Endothelial cell of umbilical vein (primary cell): Measurements from ENCODE around the gene TAF1A. TPM values are rescaled to one million over a fixed set of nuclear protein-coding genes. Genes with fewer than 3 reads are reported as not detected.

Experiments used
- BruUV-seq: library from RNA; stranded (reverse); fragments of 400-500 nt; replicated peaks from 2 replicates; lab custom pipeline; 2021; lab: Mats Ljungman, UMichigan
- CTCF ChIA-PET: fragments of 300-600, 350-600 bp; sonication (Branson Sonifier 250); formaldehyde crosslinking; loops from one replicate; lab custom pipeline; 2021; ENCODE audit warnings: antibody characterized with exemption, inconsistent platforms; lab: Charles Lee
- POLR2A ChIA-PET: fragments of 300-600, 350-600 bp; sonication (Branson Sonifier 250); formaldehyde crosslinking; loops from one replicate; lab custom pipeline; 2021; ENCODE audit warnings: antibody characterized with exemption, inconsistent platforms; lab: Charles Lee
- DNase-seq: peaks from one replicate; pipeline ENCODE4 v3.0.0-alpha.2; 2011; ENCODE audit warnings: low read depth, low spot score
- FAIRE-seq: peaks from 2 replicates; lab custom pipeline; 2011; peaks lifted over from hg19 to GRCh38; lab: Jason Lieb, UNC
- H2AFZ ChIP-seq: 2 replicates; pipeline ENCODE4 v1.6.0; 2012; ENCODE audit warnings: low read depth, low read length, control low read depth, inconsistent platforms
- H3K27ac ChIP-seq: 2 replicates; pipeline ENCODE4 v1.5.1; 2011; ENCODE audit warnings: low read depth, mild to moderate bottlenecking, control low read depth, low read length, moderate library complexity; ENCODE audit not compliant: insufficient read depth
- H3K27me3 ChIP-seq, 2 experiments: 2 replicates each; pipeline versions ENCODE4 v1.6.0 to v1.6.1; 2011; ENCODE audit warnings: low read length in 2 of 2, mixed read lengths in 1 of 2; ENCODE audit not compliant: control insufficient read depth in 2 of 2, insufficient read depth in 2 of 2
- H3K36me3 ChIP-seq, 2 experiments: 2 replicates in 1 of 2; 3 replicates in 1 of 2; pipeline ENCODE4 v1.5.1; 2011; ENCODE audit warnings: low read length in 2 of 2, mild to moderate bottlenecking in 1 of 2, moderate library complexity in 1 of 2; ENCODE audit not compliant: control insufficient read depth in 2 of 2, insufficient read depth in 2 of 2; ENCODE audit errors: extremely low read depth in 1 of 2
- H3K4me1 ChIP-seq: 3 replicates; pipeline ENCODE4 v1.5.1; 2011; ENCODE audit warnings: mild to moderate bottlenecking, low read length; ENCODE audit not compliant: control insufficient read depth, insufficient read depth; ENCODE audit errors: extremely low read depth
- H3K4me2 ChIP-seq: 2 replicates; pipeline ENCODE4 v1.6.1; 2011; ENCODE audit warnings: low read length, control low read depth, mixed read lengths; ENCODE audit not compliant: insufficient read depth
- H3K4me3 ChIP-seq, 3 experiments: fragments of 200-600 bp in 1 of 3; sonication (generic), shearing (Covaris generic) in 1 of 3; replicated peaks in 1 of 3; 2 replicates each; pipeline ENCODE4 v1.5.1; 2011 to 2016; ENCODE audit warnings: control low read depth in 3 of 3, low read length in 3 of 3, mild to moderate bottlenecking in 2 of 3, inconsistent platforms in 1 of 3, low read depth in 1 of 3, moderate library complexity in 1 of 3; ENCODE audit not compliant: insufficient read depth in 1 of 3
- H3K79me2 ChIP-seq: 2 replicates; pipeline ENCODE4 v1.6.0; 2012; ENCODE audit warnings: low read length, inconsistent platforms; ENCODE audit not compliant: control insufficient read depth, insufficient read depth
- H3K9ac ChIP-seq: replicated peaks from 2 replicates; pipeline ENCODE3; 2011; ENCODE audit warnings: low read length, control low read depth; ENCODE audit not compliant: insufficient read depth; ENCODE audit errors: extremely low read depth
- H3K9me1 ChIP-seq: replicated peaks from 3 replicates; pipeline ENCODE4 v1.6.0; 2011; ENCODE audit warnings: mild to moderate bottlenecking, low read length; ENCODE audit not compliant: control insufficient read depth, insufficient read depth; ENCODE audit errors: extremely low read depth
- H3K9me3 ChIP-seq: replicated peaks from 2 replicates; pipeline ENCODE4 v1.5.1; 2012; ENCODE audit warnings: low read length, inconsistent platforms; ENCODE audit not compliant: control insufficient read depth, insufficient read depth
- H4K20me1 ChIP-seq: replicated peaks from 2 replicates; pipeline ENCODE3; 2011; ENCODE audit warnings: mild to moderate bottlenecking, low read length; ENCODE audit not compliant: control insufficient read depth, insufficient read depth; ENCODE audit errors: extremely low read depth
- EZH2 ChIP-seq: IDR thresholded peaks from 2 replicates; pipeline ENCODE4 v1.6.1; 2012; ENCODE audit warnings: borderline replicate concordance, low read depth, mild to moderate bottlenecking, moderate library complexity, low read length, inconsistent platforms; ENCODE audit not compliant: severe bottlenecking
- FOS ChIP-seq: IDR thresholded peaks from 2 replicates; pipeline ENCODE4 v1.6.1; 2011; ENCODE audit warnings: mild to moderate bottlenecking, low read length, moderate library complexity, borderline replicate concordance; ENCODE audit not compliant: insufficient read depth
- GATA2 ChIP-seq: IDR thresholded peaks from 2 replicates; pipeline ENCODE4 v1.7.0; 2011; ENCODE audit warnings: low read depth, mild to moderate bottlenecking, moderate library complexity, mixed read lengths, low read length; ENCODE audit not compliant: insufficient read length, insufficient read depth
- JUN ChIP-seq: IDR thresholded peaks from 2 replicates; pipeline ENCODE4 v1.6.1; 2011; ENCODE audit warnings: borderline replicate concordance, low read depth; ENCODE audit not compliant: insufficient read length, insufficient read depth
- MYC ChIP-seq: IDR thresholded peaks from one replicate; pipeline ENCODE4 v1.6.1; 2011; ENCODE audit warnings: mild to moderate bottlenecking, low read depth, low read length
- POLR2A ChIP-seq: IDR thresholded peaks from 2 replicates; pipeline ENCODE4 v1.6.1; 2012; ENCODE audit warnings: low read depth, mild to moderate bottlenecking, control low read depth, low read length
- dilution Hi-C: fragments of 300-500 bp; cut with MboI; formaldehyde crosslinking; loops from one replicate; pipeline ENCODE4 v1.15.0; 2019; ENCODE audit warnings: low sequenced_read_pairs; ENCODE audit not compliant: extremely low pct_ligation_motif_present
- intact Hi-C: fragments of 100-400 bp; cut with micrococcal nuclease; formaldehyde crosslinking; loops from one replicate; pipeline ENCODE4 v1.10.0; 2022
- polyA plus RNA-seq, 4 experiments: library from polyadenylated mRNA; depleted of rRNA in 3 of 4; stranded (reverse) in 3 of 4; unstranded in 1 of 4; fragments of >200 nt; gene quantifications; 2 replicates each; pipeline versions ENCODE4 v1.2.1 to v1.2.3, GENCODE V29; 2011 to 2012; ENCODE audit warnings: missing spikeins in 1 of 4
- total RNA-seq: library from RNA; stranded (reverse); gene quantifications from 2 replicates; pipeline ENCODE4 v1.2.3, GENCODE V29; 2021
- TF ChIP-seq, protein P1 (sequence below), 2 donors: IDR thresholded peaks; 1 replicate in 1 of 2; 2 replicates in 1 of 2; pipeline ENCODE4 v1.5.1; 2011; ENCODE audit warnings: low read length in 2 of 2, mild to moderate bottlenecking in 2 of 2, moderate library complexity in 2 of 2, control low read depth in 1 of 2, inconsistent platforms in 1 of 2, low read depth in 1 of 2; ENCODE audit not compliant: insufficient read depth in 1 of 2; ENCODE audit errors: extremely low read depth in 1 of 2

TAF1A gene
- total and polyA plus RNA-seq, 2 donors (not counting 3 experiments of a cell fraction or from before 2014, with no cell fraction given) = 1.3 to 5.3 TPM

DNA sequence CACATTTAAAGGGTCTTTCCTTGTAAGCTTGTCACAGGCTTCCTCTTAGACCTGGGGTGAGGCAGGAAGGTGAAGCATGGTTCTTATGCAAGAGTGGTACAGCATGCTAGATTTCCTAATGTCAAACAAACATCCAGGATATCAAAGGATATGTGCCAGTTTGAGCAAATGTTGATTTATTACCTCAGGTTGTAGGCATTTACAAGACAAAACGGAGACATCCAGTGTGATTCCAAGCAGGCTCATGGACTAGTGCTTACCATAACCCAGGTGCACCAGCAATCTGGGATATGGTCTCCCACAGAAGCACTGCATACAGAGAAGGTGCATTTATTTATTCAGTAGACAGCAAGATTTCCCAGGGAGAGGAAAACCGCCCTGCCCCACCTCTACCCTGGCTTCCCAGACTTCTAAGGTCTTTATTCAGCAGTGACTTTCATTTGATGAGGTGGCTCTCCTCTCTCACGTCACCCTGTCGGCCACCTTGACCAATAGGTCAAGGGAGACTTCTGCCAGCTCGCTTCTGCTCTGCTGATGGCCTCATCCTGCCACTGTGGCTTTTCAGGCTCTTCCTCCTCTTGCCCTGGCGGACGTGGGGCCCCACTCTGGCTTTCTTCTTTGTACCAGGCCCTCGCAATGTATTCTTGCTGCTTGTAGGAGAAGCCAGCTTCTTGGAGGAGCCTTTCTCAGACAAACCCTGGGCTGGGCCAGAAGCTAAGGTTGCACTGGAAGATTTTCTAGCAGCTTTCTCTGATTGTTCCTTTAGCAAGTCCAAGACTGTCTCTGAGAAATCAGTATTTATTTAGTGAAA, 67.4 kb downstream of the TAF1A start:
- Histone ChIP-seq H3K9ac (no peak overlapping the region), H4K20me1 (no peaks in the 10 kb centered on the region), H3K4me3 (no peak overlapping the region), H3K27me3 (no peaks in the 10 kb centered on the region), H3K4me1 (no peaks in the 10 kb centered on the region), H2AFZ (no peak overlapping the region), H3K9me1 (no peaks in the 10 kb centered on the region), H3K9me3 (no peaks in the 10 kb centered on the region), H3K27ac (no peak overlapping the region), H3K79me2 (no peaks in the 10 kb centered on the region), H3K4me2 (no peak overlapping the region), H3K36me3 (no peaks in the 10 kb centered on the region)
- BruUV-seq = no TSS peak
- DNase-seq (no peak), FAIRE-seq (no peak)
- no peak for TF ChIP-seq JUN
- TF ChIP-seq EZH2 = no peak
- TF ChIP-seq, protein P1, sequence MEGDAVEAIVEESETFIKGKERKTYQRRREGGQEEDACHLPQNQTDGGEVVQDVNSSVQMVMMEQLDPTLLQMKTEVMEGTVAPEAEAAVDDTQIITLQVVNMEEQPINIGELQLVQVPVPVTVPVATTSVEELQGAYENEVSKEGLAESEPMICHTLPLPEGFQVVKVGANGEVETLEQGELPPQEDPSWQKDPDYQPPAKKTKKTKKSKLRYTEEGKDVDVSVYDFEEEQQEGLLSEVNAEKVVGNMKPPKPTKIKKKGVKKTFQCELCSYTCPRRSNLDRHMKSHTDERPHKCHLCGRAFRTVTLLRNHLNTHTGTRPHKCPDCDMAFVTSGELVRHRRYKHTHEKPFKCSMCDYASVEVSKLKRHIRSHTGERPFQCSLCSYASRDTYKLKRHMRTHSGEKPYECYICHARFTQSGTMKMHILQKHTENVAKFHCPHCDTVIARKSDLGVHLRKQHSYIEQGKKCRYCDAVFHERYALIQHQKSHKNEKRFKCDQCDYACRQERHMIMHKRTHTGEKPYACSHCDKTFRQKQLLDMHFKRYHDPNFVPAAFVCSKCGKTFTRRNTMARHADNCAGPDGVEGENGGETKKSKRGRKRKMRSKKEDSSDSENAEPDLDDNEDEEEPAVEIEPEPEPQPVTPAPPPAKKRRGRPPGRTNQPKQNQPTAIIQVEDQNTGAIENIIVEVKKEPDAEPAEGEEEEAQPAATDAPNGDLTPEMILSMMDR (IDR thresholded peaks at IDR 0.05; ENCODE audit: extremely low read depth in 1 of 2, insufficient read depth in 1 of 2, low read depth in 1 of 2, low read length in 2 of 2) = no peak
- no peak for TF ChIP-seq FOS
- no peak for TF ChIP-seq GATA2
- no peak for TF ChIP-seq MYC
- TF ChIP-seq POLR2A = no peak
- ChIA-PET CTCF (no interaction called here), POLR2A (no interaction called here)
- intact Hi-C loops (no loop called here), dilution Hi-C loops (no loop called here)
